HFF-Myc (cell line): Measurements from ENCODE around the gene IP6K1.
"Not testable (repeated sequence)": the region's sequence is repeated elsewhere in the genome, so short reads cannot be mapped to it uniquely, and the experiment has no call there.

ENCODE experiments used
- DNase-seq: peaks from one replicate; pipeline ENCODE4 v3.0.0-alpha.2; 2011; ENCODE audit warnings: low read depth; ENCODE audit errors: extremely low read depth
- H3K4me3 ChIP-seq: replicated peaks from 2 replicates; pipeline ENCODE4 v1.5.1; 2011; ENCODE audit warnings: low read depth, mild to moderate bottlenecking, control low read depth, low read length
- TF ChIP-seq, protein P1 (sequence below): IDR thresholded peaks from 2 replicates; pipeline ENCODE4 v1.5.1; 2012; ENCODE audit warnings: mild to moderate bottlenecking, low read depth, low read length, control low read depth; ENCODE audit errors: missing control alignments

The IP6K1 gene

DNA sequence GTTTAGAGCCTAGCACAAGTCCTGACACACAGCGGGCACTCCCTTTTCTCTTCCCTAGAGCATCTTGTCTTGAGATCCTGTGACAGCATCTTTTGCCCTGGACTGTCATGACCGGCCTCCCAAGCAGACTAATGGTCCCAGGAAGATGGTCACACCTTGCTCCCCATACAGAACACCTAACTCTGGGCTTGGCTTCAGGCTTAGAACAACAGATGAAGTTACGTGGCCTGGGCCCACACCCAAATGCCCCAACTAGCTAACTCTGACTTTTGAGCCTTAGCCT is 781 bp upstream of the IP6K1 start:
- TF ChIP-seq, protein P1, sequence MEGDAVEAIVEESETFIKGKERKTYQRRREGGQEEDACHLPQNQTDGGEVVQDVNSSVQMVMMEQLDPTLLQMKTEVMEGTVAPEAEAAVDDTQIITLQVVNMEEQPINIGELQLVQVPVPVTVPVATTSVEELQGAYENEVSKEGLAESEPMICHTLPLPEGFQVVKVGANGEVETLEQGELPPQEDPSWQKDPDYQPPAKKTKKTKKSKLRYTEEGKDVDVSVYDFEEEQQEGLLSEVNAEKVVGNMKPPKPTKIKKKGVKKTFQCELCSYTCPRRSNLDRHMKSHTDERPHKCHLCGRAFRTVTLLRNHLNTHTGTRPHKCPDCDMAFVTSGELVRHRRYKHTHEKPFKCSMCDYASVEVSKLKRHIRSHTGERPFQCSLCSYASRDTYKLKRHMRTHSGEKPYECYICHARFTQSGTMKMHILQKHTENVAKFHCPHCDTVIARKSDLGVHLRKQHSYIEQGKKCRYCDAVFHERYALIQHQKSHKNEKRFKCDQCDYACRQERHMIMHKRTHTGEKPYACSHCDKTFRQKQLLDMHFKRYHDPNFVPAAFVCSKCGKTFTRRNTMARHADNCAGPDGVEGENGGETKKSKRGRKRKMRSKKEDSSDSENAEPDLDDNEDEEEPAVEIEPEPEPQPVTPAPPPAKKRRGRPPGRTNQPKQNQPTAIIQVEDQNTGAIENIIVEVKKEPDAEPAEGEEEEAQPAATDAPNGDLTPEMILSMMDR = no peak
- peak overlapping the region; percentile 93; the same call in 1 of the 2 replicates for H3K4me3 ChIP-seq
- no peak for DNase-seq

DNA sequence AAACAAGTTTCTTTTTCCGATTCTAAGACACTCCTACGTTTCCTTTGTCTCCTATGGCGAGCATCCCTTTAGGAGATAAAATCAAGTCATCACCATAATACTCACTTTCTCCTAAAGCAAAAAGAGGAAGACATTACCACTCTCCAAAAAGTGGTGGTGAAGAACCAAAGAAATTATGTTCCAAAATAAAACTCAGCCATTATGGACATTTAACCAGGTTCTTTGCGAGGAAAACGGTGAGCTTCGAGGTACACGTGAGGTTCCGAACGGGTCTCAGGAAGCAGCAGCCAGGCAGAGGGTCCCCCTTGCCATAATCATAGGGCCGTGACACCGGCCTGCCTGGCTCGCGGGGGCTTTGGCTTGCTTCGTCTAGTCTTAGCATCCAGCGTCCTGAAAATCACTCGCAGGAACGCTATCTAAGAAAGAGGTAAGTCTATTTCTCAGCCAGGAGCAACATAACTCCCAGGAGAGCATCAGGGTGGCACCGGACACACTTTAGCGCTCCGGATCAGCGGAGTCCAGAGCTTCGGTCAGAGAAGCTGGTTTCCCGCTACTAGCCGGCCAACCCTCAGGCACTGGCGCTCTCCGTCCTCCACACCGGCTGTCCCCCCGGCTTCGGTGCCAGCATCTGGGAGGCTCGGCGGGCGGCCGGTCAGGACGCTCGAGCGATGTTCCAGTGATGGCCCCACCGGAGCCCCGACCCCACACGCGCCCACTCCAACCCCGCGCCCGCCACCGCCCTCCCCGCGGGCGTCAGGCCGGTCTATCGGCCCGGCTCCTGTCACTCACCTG is 581 bp downstream of the IP6K1 start:
- DNase-seq = no peak
- TF ChIP-seq, protein P1 = no peak

DNA sequence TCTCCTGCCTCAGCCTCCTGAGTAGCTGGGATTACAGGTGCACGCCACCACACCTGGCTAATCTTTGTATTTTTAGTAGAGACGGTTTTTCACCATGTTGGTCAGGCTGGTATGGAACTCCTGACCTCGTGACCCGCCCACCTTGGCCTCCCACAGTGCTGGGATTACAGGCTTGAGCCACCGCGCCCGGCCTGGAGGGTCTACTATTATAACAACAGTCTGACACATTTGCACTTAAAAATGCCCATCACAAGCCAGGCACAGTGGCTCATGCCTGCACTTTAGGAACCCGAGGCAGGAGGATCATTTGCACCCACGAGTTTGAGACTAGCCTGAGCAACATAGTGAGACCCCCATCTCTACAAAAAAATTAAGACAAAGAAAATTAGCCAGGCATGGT is 4.1 kb downstream of the IP6K1 start:
- DNase-seq, H3K4me3 ChIP-seq: not testable (repeated sequence)

More for the DNA sequence above, 581 bp downstream of the IP6K1 start:
- H3K4me3 ChIP-seq = peak overlapping the region; percentile 93

DNA sequence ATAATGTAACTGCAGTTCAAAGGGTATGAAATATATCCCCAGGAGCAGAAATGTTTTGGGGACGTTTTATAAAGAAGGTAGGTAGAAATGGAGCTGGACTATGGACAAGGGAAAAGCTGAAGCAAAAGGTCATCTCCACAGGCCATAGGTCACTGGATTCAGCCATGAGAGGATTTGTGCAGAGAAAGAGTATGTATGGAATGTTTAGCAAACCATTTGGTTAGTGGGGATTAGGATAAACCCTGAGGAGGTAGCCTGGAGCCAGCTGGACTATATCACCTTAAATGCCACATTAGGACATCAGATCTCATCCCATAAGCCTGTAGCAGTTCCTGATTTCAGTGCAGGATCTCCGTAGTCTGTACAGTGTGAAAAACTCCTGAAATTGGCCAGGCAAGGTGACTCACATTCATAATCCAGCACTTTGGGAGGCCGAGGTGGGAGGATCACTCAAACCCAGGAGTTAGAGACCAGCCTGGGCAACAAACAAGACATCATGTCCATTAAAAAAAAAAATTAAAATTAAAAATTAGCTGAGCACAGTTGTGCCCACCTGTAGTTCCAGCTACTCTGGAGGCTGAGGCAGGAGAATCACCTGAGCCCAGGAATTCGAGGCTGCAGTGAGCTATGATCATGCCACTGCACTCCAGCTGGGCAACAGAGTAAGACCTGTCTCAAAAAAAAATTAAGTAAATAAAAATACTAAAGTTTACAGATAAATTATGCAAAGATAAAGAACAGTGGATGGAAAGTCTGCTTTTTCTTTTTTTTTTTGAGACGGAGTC is 4.7 kb downstream of the IP6K1 start:
- TF ChIP-seq, protein P1 = no peak
- DNase-seq = no peak
- H3K4me3 ChIP-seq = no peak overlapping the region

DNA sequence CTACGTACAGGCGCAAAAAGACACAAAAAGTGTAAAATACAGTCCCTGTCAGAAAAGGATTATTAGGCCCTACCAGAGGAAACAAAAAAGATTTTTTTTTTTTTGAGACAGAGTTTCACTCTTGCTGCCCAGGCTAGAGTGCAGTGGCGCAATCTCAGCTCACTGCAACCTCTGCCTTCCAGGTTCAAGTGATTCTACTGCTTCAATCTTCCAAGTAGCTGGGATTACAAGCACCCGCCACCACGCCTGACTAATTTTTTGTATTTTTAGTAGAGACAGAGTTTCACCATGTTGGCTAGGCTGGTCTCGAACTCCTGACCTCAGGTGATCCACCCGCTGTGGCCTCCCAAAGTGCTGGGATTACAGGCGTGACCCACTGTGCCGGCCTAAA is 5.4 kb downstream of the IP6K1 start:
- not testable (repeated sequence) for DNase-seq, H3K4me3 ChIP-seq

DNA sequence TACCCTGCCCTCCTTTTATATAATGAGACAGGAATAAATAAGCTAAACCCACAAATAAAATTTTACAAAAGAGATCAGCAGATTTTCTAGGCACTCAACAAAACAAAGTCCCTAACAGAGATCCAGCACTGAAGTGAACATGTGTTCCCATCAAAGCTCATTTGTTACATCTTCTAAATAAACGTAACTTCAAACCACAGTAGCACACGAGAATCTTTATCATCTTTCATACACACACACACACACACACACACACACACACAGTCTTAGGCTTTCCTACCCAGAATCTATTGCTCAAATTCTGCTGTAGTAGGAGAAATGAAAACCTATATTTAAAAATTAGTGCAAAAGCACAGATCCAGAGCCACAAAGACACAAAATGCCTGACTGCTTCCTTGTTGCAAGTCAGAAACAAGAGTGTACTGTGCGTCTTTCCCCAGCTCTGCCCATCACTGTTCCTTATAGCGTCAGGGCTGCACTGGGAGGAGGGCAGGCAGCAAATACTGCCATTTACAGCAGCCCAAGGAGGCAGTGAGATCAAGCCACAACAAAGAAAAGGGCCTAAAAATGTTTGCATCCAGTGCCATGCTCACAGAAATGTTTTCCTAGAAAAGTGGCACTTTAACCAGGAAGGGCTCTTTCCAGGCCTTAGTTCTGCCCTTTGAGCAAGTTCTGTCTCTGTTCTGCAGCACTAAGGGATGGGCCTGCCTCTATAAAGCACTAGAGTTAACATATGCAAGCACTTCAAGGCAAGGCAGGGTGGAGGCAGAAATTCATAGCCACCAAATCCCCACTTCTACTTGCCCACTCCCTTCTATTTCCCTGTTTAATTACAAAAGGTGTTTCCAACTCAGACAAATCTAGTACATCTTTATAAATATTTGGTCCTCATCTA is 6.0 kb downstream of the IP6K1 start:
- H3K4me3 ChIP-seq = no peak overlapping the region
- TF ChIP-seq, protein P1 = no peak
- no peak for DNase-seq

DNA sequence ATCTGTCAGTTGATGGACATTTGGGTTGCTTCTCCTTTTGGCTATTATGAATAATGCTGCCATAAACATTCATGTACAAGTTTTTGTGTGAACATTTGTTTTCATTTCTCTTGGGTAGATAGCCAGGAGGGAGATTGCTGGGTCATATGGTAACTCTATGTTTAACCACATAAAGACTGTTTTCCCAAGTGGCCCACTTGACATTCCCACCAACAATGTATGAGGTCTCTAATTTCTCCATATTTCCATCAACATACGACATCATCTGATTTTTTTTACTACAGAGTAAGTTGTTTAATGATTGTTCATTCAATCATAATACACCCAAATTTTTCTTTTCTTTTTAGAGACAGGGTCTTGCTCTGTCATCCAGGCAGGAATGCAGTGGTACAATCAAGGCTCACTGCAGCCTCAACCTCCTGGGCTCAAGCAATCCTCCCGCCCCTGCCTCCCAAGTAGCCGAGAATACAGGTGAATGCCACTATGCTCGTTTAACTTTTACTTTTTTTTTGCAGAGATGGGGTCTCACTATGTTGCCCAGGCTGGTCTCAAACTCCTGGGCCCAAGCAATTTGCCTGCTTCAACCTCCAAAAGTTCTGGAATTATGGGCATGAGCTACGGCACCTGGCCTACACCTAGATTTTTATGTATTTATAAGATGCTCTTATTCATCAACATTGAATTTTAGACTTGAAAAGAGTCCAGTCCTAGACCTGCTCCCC is 6.8 kb downstream of the IP6K1 start:
- DNase-seq = no peak
- no peak overlapping the region for H3K4me3 ChIP-seq
- TF ChIP-seq, protein P1 = no peak

DNA sequence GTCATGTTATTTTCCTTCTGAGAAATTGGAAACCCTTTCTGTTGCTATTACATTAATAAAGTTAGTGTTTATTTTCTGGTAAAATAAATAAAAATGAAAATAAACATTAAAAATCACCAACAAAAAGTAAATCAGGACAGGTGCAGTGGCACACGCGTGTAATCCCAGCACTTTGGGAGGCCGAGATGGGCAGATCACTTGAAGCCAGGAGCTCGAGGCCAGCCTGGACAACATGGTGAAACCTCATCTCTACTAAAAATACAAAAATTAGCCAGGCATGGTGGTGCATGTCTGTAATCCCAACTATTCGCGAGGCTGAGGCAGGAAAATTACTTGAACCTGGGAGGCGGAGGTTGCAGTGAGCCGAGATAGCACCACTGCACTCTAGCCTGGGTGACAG is 10.2 kb downstream of the IP6K1 start:
- not testable (repeated sequence) for H3K4me3 ChIP-seq, DNase-seq
